HCT116 (cell line): ENCODE results near the gene PRR16. TPM values are rescaled to one million over a fixed set of nuclear protein-coding genes. Genes with fewer than 3 reads are reported as not detected.

Experiments used
- ATAC-seq: fragments of 200-7000 bp; cut with Tn5 transposase; 2 replicates; pipeline ENCODE4 v1.9.1; 2020; ENCODE audit warnings: mild to moderate bottlenecking, moderate library complexity
- BruUV-seq: library from RNA; stranded (reverse); fragments of 400-500 nt; replicated peaks from 2 replicates; lab custom pipeline; 2021; lab: Mats Ljungman, UMichigan
- CTCF ChIA-PET: fragments of 300-600 bp; sonication (Branson Sonifier 250); formaldehyde crosslinking; loops from one replicate; lab custom pipeline; 2021; ENCODE audit warnings: antibody characterized with exemption; lab: Charles Lee
- POLR2A ChIA-PET: fragments of 300-600, 350-600 bp; sonication (Branson Sonifier 250); formaldehyde crosslinking; loops from one replicate; lab custom pipeline; 2021; ENCODE audit warnings: antibody characterized with exemption; lab: Charles Lee
- RAD21 ChIA-PET, 2 experiments: fragments of 300-600 bp; sonication (Branson Sonifier 250); formaldehyde crosslinking; loops; one replicate each; lab custom pipeline; 2023; ENCODE audit warnings: low total read pairs in 2 of 2; ENCODE audit not compliant: uncharacterized antibody in 2 of 2, unreplicated experiment in 2 of 2, low non-redundant PET in 1 of 2; lab: Charles Lee
- DNase-seq: peaks from one replicate; pipeline ENCODE4 v3.0.0-alpha.2; 2010; ENCODE audit warnings: low read depth, low spot score
- H2AFZ ChIP-seq: fragments of 200-600 bp; shearing (Covaris generic), sonication (generic); 2 replicates; pipeline ENCODE4 v1.6.1; 2017; ENCODE audit warnings: low read depth, mixed run types, mixed read lengths, antibody characterized with exemption, low read length; ENCODE audit not compliant: poor library complexity, severe bottlenecking
- H3K27ac ChIP-seq: 2 replicates; pipeline ENCODE4 v1.5.1; 2012; ENCODE audit warnings: low read depth, low read length
- H3K27me3 ChIP-seq: fragments of 200-600 bp; sonication (generic); 2 replicates; pipeline ENCODE4 v1.6.1; 2016; ENCODE audit warnings: mixed run types, low read length, mixed read lengths; ENCODE audit not compliant: insufficient read depth
- H3K36me3 ChIP-seq, 2 experiments: fragments of 200-500 bp in 1 of 2; fragments of 200-600 bp in 1 of 2; sonication (Bioruptor generic) in 1 of 2; sonication (generic) in 1 of 2; 2 replicates each; pipeline versions ENCODE4 v1.5.1 to v1.6.1; 2014 to 2016; ENCODE audit warnings: low read length in 2 of 2, inconsistent platforms in 1 of 2, mixed read lengths in 1 of 2, mixed run types in 1 of 2; ENCODE audit not compliant: insufficient read depth in 2 of 2, control insufficient read depth in 1 of 2
- H3K4me1 ChIP-seq, 2 experiments: fragments of 200-600 bp in 1 of 2; sonication (generic) in 1 of 2; 2 replicates each; pipeline versions ENCODE4 v1.5.1 to v1.6.1; 2012 to 2017; ENCODE audit warnings: low read length in 2 of 2, inconsistent platforms in 1 of 2, mild to moderate bottlenecking in 1 of 2, mixed read lengths in 1 of 2, mixed run types in 1 of 2, moderate library complexity in 1 of 2; ENCODE audit not compliant: insufficient read depth in 2 of 2, control insufficient read depth in 1 of 2
- H3K4me2 ChIP-seq: fragments of 200-600 bp; sonication (generic); 2 replicates; pipeline ENCODE4 v1.6.1; 2017; ENCODE audit warnings: mixed run types, low read length, mixed read lengths
- H3K4me3 ChIP-seq, 2 experiments: fragments of 200-600 bp in 1 of 2; sonication (generic) in 1 of 2; replicated peaks in 1 of 2; 2 replicates each; pipeline ENCODE4 v1.5.1; 2011 to 2016; ENCODE audit warnings: low read length in 2 of 2, control low read depth in 1 of 2, low read depth in 1 of 2, mild to moderate bottlenecking in 1 of 2, mixed read lengths in 1 of 2, mixed run types in 1 of 2
- H3K79me2 ChIP-seq: fragments of 200-600 bp; sonication (generic); 2 replicates; pipeline ENCODE4 v1.6.1; 2017; ENCODE audit warnings: mild to moderate bottlenecking, mixed run types, low read length, moderate library complexity, mixed read lengths; ENCODE audit not compliant: insufficient read depth
- H3K9ac ChIP-seq: fragments of 200-600 bp; sonication (generic); 2 replicates; pipeline ENCODE4 v1.6.1; 2016; ENCODE audit warnings: low read length, mixed read lengths
- H3K9me2 ChIP-seq: fragments of 200-600 bp; sonication (generic), shearing (Covaris generic); 2 replicates; pipeline ENCODE4 v1.6.1; 2017; ENCODE audit warnings: mixed run types, mild to moderate bottlenecking, moderate library complexity; ENCODE audit not compliant: insufficient read depth
- H3K9me3 ChIP-seq, 2 experiments: fragments of 200-500 bp in 1 of 2; fragments of 200-600 bp in 1 of 2; sonication (Bioruptor generic) in 1 of 2; sonication (generic) in 1 of 2; 2 replicates each; pipeline ENCODE4 v1.6.1; 2014 to 2017; ENCODE audit warnings: low read length in 2 of 2, mixed read lengths in 2 of 2, inconsistent platforms in 1 of 2, low read depth in 1 of 2, mild to moderate bottlenecking in 1 of 2, mixed run types in 1 of 2, moderate library complexity in 1 of 2; ENCODE audit not compliant: control insufficient read depth in 1 of 2, insufficient read depth in 1 of 2
- H4K20me1 ChIP-seq: fragments of 200-600 bp; sonication (generic), shearing (Covaris generic); 2 replicates; pipeline ENCODE4 v1.6.1; 2017; ENCODE audit warnings: mixed run types, mild to moderate bottlenecking, moderate library complexity; ENCODE audit not compliant: insufficient read depth
- CBX3 ChIP-seq: IDR thresholded peaks from 2 replicates; pipeline ENCODE4 v1.6.1; 2012; ENCODE audit warnings: low read depth
- CEBPB ChIP-seq: IDR thresholded peaks from 2 replicates; pipeline ENCODE4 v1.6.1; 2012; ENCODE audit warnings: low read depth
- EGR1 ChIP-seq: IDR thresholded peaks from 2 replicates; pipeline ENCODE4 v1.6.1; 2012; ENCODE audit warnings: low read depth
- FOSL1 ChIP-seq: IDR thresholded peaks from 2 replicates; pipeline ENCODE4 v1.6.1; 2012; ENCODE audit warnings: low read depth
- JUND ChIP-seq: IDR thresholded peaks from 2 replicates; pipeline ENCODE4 v1.6.1; 2012
- POLR2A ChIP-seq: IDR thresholded peaks from 2 replicates; pipeline ENCODE4 v1.7.0; 2011; ENCODE audit warnings: borderline replicate concordance; ENCODE audit not compliant: insufficient read depth, insufficient read length; ENCODE audit errors: extremely low read depth
- YY1 ChIP-seq: IDR thresholded peaks from 2 replicates; pipeline ENCODE4 v1.6.1; 2011; ENCODE audit warnings: low read length, low read depth, moderate library complexity, mild to moderate bottlenecking; ENCODE audit not compliant: insufficient replicate concordance; ENCODE audit errors: extremely low read depth
- ZFX ChIP-seq: fragments of 450-650 bp; IDR thresholded peaks from 2 replicates; pipeline ENCODE4 v1.6.1; 2017
- intact Hi-C: fragments of 100-400 bp; cut with micrococcal nuclease; formaldehyde crosslinking; loops from 2 replicates; pipeline ENCODE4 v1.10.0; 2022
- total RNA-seq: library from RNA; stranded (reverse); gene quantifications from one replicate; pipeline ENCODE4 v1.2.1, GENCODE V29; 2021; ENCODE audit not compliant: unreplicated experiment
- TF ChIP-seq, protein P1 (sequence below): IDR thresholded peaks from 2 replicates; pipeline ENCODE4 v1.6.1; 2011; ENCODE audit warnings: mild to moderate bottlenecking, low read length, moderate library complexity; ENCODE audit not compliant: insufficient replicate concordance; ENCODE audit errors: extremely low read depth
- TF ChIP-seq, protein P2 (sequence below): IDR thresholded peaks from 2 replicates; pipeline ENCODE4 v1.6.1; 2012
- TF ChIP-seq, protein P3 (sequence below), 3 experiments: fragments of 200-600 bp in 1 of 3; sonication (generic) in 1 of 3; IDR thresholded peaks in 2 of 3; conservative IDR thresholded peaks in 1 of 3; 2 replicates each; pipeline ENCODE4 v1.5.1; 2012 to 2017; ENCODE audit warnings: low read depth in 2 of 3, low read length in 2 of 3, antibody characterized with exemption in 1 of 3, borderline replicate concordance in 1 of 3, control low read depth in 1 of 3, mild to moderate bottlenecking in 1 of 3, mixed read lengths in 1 of 3, mixed run types in 1 of 3, moderate library complexity in 1 of 3; ENCODE audit not compliant: insufficient read depth in 1 of 3
- TF ChIP-seq, protein P4 (sequence below): IDR thresholded peaks from 2 replicates; pipeline ENCODE4 v1.6.1; 2012

Gene PRR16
- total RNA-seq, 1 experiment from 2014 or later, result 0.42 TPM

DNA sequence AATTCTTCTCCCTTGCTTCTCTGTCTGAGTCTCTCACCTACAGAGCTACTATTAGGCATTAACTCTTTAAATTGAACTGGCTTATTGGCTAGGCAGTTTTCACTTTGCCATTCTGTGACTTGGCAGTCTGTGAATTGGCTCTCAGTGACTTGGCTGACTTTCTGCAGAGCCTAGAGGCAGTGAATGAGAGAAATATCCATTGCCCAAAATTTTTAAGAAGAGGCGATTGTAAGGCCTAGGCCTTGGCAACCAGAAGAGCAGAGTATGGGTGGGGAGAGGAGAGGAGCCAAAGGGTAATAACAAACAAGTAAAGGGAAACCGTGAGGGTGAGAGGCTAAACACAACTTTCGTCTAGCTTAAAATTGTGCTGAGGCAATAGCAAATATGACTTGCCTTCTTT, 176.7 kb downstream of the PRR16 start:
- Histone ChIP-seq H3K79me2 (no peaks in the 10 kb centered on the region), H3K27ac (no peak overlapping the region), H3K4me3 (no peak overlapping the region), H3K9ac (no peak overlapping the region), H3K27me3 (no peaks in the 10 kb centered on the region), H3K4me1 (no peaks in the 10 kb centered on the region), H3K4me2 (no peak overlapping the region), H2AFZ (no peak overlapping the region), H3K9me2 (no peaks in the 10 kb centered on the region), H4K20me1 (no peaks in the 10 kb centered on the region), H3K9me3 (no peaks in the 10 kb centered on the region), H3K36me3 (no peaks in the 10 kb centered on the region)
- CTCF ChIA-PET, result no interaction called here
- RAD21 ChIA-PET, result no interaction called here
- POLR2A ChIA-PET, result no interaction called here
- no peak for TF ChIP-seq POLR2A
- TF ChIP-seq JUND, result no peak
- TF ChIP-seq CBX3, result no peak
- TF ChIP-seq YY1, result no peak
- no peak for TF ChIP-seq FOSL1
- no peak for TF ChIP-seq EGR1
- TF ChIP-seq, protein P1, sequence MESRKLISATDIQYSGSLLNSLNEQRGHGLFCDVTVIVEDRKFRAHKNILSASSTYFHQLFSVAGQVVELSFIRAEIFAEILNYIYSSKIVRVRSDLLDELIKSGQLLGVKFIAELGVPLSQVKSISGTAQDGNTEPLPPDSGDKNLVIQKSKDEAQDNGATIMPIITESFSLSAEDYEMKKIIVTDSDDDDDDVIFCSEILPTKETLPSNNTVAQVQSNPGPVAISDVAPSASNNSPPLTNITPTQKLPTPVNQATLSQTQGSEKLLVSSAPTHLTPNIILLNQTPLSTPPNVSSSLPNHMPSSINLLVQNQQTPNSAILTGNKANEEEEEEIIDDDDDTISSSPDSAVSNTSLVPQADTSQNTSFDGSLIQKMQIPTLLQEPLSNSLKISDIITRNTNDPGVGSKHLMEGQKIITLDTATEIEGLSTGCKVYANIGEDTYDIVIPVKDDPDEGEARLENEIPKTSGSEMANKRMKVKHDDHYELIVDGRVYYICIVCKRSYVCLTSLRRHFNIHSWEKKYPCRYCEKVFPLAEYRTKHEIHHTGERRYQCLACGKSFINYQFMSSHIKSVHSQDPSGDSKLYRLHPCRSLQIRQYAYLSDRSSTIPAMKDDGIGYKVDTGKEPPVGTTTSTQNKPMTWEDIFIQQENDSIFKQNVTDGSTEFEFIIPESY, result no peak
- TF ChIP-seq, protein P2, sequence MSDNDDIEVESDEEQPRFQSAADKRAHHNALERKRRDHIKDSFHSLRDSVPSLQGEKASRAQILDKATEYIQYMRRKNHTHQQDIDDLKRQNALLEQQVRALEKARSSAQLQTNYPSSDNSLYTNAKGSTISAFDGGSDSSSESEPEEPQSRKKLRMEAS, result no peak
- TF ChIP-seq, protein P3, sequence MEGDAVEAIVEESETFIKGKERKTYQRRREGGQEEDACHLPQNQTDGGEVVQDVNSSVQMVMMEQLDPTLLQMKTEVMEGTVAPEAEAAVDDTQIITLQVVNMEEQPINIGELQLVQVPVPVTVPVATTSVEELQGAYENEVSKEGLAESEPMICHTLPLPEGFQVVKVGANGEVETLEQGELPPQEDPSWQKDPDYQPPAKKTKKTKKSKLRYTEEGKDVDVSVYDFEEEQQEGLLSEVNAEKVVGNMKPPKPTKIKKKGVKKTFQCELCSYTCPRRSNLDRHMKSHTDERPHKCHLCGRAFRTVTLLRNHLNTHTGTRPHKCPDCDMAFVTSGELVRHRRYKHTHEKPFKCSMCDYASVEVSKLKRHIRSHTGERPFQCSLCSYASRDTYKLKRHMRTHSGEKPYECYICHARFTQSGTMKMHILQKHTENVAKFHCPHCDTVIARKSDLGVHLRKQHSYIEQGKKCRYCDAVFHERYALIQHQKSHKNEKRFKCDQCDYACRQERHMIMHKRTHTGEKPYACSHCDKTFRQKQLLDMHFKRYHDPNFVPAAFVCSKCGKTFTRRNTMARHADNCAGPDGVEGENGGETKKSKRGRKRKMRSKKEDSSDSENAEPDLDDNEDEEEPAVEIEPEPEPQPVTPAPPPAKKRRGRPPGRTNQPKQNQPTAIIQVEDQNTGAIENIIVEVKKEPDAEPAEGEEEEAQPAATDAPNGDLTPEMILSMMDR (IDR thresholded peaks at IDR 0.05 in 2 of 3, conservative IDR thresholded peaks at IDR 0.05 in 1 of 3; ENCODE audit: borderline replicate concordance in 1 of 3, insufficient read depth in 1 of 3, low read depth in 2 of 3, low read length in 2 of 3), result no peak
- TF ChIP-seq ZFX, result no peak
- TF ChIP-seq, protein P4, sequence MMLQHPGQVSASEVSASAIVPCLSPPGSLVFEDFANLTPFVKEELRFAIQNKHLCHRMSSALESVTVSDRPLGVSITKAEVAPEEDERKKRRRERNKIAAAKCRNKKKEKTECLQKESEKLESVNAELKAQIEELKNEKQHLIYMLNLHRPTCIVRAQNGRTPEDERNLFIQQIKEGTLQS, result no peak
- TF ChIP-seq CEBPB, result no peak
- BruUV-seq, result no TSS peak
- ATAC-seq (no peak), DNase-seq (no peak)
- intact Hi-C loops, result no loop called here
